Lung (tissue), 12 donors: ENCODE results near the gene CNGB1. TPM values are rescaled to one million over a fixed set of nuclear protein-coding genes. Genes with fewer than 3 reads are reported as not detected.

Source experiments
- ATAC-seq: fragments of 200-7000 bp; cut with Tn5 transposase; one replicate; pipeline ENCODE4 v1.9.1; 2020; ENCODE audit warnings: moderate number of reproducible peaks; ENCODE audit not compliant: insufficient read depth, low FRiP score
- DNase-seq, 3 donors: peaks; one replicate each; pipeline ENCODE4 v3.0.0-alpha.2; 2013 to 2017
- H3K27ac ChIP-seq, 2 donors: one replicate each; pipeline ENCODE4 v1.5.1; 2013; ENCODE audit warnings: mild to moderate bottlenecking in 2 of 2, moderate library complexity in 2 of 2, control low read depth in 1 of 2, inconsistent platforms in 1 of 2, low read depth in 1 of 2, low read length in 1 of 2
- H3K27me3 ChIP-seq, 3 donors: one replicate each; pipeline ENCODE4 v1.5.1; 2013; ENCODE audit warnings: low read length in 2 of 3; ENCODE audit not compliant: control insufficient read depth in 3 of 3, insufficient read depth in 3 of 3
- H3K36me3 ChIP-seq, 4 donors: one replicate each; pipeline ENCODE4 v1.5.1; 2013; ENCODE audit warnings: low read length in 4 of 4, mild to moderate bottlenecking in 1 of 4, moderate library complexity in 1 of 4; ENCODE audit not compliant: control insufficient read depth in 4 of 4, insufficient read depth in 4 of 4
- H3K4me1 ChIP-seq, 5 donors: one replicate each; pipeline ENCODE4 v1.5.1; 2013; ENCODE audit warnings: low read length in 5 of 5, mild to moderate bottlenecking in 2 of 5, moderate library complexity in 1 of 5; ENCODE audit not compliant: control insufficient read depth in 5 of 5, insufficient read depth in 5 of 5
- H3K4me3 ChIP-seq: one replicate; pipeline ENCODE4 v1.5.1; 2013; ENCODE audit warnings: mild to moderate bottlenecking, control low read depth, moderate library complexity
- H3K9ac ChIP-seq, 2 donors: one replicate each; pipeline ENCODE4 v1.5.1; 2013; ENCODE audit warnings: low read length in 2 of 2, control low read depth in 1 of 2; ENCODE audit not compliant: insufficient read depth in 1 of 2
- H3K9me3 ChIP-seq, 4 donors: one replicate each; pipeline ENCODE4 v1.5.1; 2013; ENCODE audit warnings: low read length in 3 of 4, mild to moderate bottlenecking in 1 of 4, moderate library complexity in 1 of 4; ENCODE audit not compliant: control insufficient read depth in 4 of 4, insufficient read depth in 3 of 4
- WGBS, 2 donors: extraction: QIAGEN DNeasy Blood & Tissue Kit; methylation state at CpG; one replicate each; pipeline ENCODE4 v1.1.7; 2013; 5-methylcytosine and 5-hydroxymethylcytosine counted together
- polyA plus RNA-seq, 2 donors: library from polyadenylated mRNA; stranded (reverse); fragments of 200-250 nt; gene quantifications; one replicate each; pipeline ENCODE4 v1.2.1, GENCODE V29; 2013
- total RNA-seq, 2 donors: library from RNA; depleted of rRNA in 1 of 2; stranded (reverse); fragments of >200 nt in 1 of 2; gene quantifications; one replicate each; pipeline ENCODE4 v1.2.1, GENCODE V29; 2014 to 2021
- TF ChIP-seq, protein P1 (sequence below): IDR thresholded peaks from 2 replicates; pipeline ENCODE4 v1.5.1; 2012; ENCODE audit warnings: mild to moderate bottlenecking; ENCODE audit errors: control extremely low read depth, extremely low read depth
- donor health status: control.
- donor health status: control.
- donor health status: Bipolar disorder and iron deficiency.
- donor health status: healthy.
- donor health status: DM: yes; HTN: yes; CAD: no.

The CNGB1 gene
- total and polyA plus RNA-seq, 4 donors: 0.14 to 0.43 (median 0.19) TPM

DNA sequence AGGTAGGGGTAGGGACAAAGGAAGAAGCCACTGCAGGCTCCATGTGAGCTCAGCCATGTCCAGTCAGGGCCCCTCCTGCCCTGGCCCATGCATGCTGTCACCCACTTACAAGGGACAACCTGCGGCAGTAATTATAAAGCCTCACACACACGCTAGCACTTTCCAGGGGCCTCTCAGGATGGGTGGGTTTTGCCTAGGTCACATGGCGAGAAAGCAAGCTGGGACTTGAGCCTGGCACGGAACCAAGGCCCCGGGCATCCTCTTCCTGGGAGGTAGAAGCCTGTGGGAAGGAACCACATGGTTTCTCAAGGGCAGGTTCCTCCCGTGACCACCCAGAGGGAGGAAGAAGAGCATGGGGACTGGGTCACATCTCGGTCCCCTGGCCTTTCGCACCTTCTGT lies 22.5 kb upstream of the CNGB1 start:
- TF ChIP-seq, protein P1, sequence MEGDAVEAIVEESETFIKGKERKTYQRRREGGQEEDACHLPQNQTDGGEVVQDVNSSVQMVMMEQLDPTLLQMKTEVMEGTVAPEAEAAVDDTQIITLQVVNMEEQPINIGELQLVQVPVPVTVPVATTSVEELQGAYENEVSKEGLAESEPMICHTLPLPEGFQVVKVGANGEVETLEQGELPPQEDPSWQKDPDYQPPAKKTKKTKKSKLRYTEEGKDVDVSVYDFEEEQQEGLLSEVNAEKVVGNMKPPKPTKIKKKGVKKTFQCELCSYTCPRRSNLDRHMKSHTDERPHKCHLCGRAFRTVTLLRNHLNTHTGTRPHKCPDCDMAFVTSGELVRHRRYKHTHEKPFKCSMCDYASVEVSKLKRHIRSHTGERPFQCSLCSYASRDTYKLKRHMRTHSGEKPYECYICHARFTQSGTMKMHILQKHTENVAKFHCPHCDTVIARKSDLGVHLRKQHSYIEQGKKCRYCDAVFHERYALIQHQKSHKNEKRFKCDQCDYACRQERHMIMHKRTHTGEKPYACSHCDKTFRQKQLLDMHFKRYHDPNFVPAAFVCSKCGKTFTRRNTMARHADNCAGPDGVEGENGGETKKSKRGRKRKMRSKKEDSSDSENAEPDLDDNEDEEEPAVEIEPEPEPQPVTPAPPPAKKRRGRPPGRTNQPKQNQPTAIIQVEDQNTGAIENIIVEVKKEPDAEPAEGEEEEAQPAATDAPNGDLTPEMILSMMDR: no peak
- peaks cover 2 to 33% (median 18%) of the 10 kb centered on the region in 4 donors for H3K36me3 ChIP-seq

DNA sequence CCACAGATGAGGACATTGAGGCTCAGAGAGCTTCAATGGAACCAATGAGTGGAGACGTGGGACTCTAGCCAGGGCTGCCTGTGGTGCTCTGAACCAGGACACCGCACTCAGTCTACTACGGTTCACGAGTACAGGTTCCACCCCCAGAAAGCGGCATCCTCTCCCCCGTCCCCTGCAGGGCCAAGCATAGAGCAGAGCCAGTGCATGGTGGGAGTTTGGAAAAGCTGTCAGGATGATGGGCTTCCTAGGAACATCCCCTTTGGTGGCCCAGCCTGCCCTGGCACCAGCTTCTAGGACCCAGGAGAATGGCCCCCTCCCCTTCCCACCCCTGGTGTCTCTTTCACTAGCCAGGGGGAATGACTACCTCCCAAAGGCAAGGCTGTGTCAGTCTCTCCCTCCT lies 21.2 kb upstream of the CNGB1 start:
- TF ChIP-seq, protein P1: no peak
- Histone ChIP-seq H3K36me3 (peaks cover 2 to 25% (median 11%) of the 10 kb centered on the region in 4 donors), H3K4me3 (no peak overlapping the region), H3K9ac (no peak overlapping the region), H3K27ac (peak overlapping the region in 1 of 2 donors; percentile 14), H3K27me3 (no peaks in the 10 kb centered on the region), H3K9me3 (no peaks in the 10 kb centered on the region), H3K4me1 (peaks cover 0 to 20% (median 0%) of the 10 kb centered on the region in 5 donors)
- ATAC-seq: no peak
- no peak for DNase-seq
- 95 to 96% methylated on average over 6 of the region's 6 CpGs for WGBS, 2 donors

More for the DNA sequence above, 22.5 kb upstream of the CNGB1 start:
- ATAC-seq (no peak), DNase-seq (peak; percentile 13 to 46 (median 37))
- H3K27ac ChIP-seq: peak overlapping the region in 1 of 2 donors; percentile 88
- H3K9ac ChIP-seq: no peak overlapping the region
- no peaks in the 10 kb centered on the region for H3K9me3 ChIP-seq
- H3K4me1 ChIP-seq: peaks cover 0 to 29% (median 0%) of the 10 kb centered on the region in 5 donors
- 43 to 60% methylated on average over 8 of the region's 8 CpGs for WGBS, 2 donors
- H3K4me3 ChIP-seq: no peak overlapping the region
- no peaks in the 10 kb centered on the region for H3K27me3 ChIP-seq

DNA sequence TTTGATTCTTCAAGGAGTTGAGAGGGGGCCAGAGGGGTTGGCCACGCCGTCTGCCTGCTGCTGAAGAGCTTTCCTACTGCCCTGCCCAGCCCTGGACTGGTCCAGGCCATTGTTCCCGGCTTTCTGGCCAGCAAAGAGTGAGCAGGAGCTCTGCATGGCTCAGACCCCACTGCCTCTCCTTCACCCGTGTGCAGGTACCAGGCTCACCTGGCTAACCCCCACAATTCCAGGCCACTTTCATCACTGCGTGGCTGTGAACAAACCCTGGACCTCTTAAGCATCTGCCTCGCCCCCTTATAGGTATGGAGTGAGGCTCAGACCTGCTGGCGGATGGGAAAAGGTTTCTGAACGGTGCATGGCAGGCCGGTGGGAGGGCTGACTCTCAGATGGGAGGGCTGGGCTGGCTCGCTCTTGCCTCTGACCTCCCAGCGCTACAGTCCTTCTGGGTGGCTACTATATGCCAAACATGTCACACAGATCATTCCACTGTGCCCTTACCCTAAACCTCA lies 20.7 kb upstream of the CNGB1 start:
- 85 to 88% methylated on average over 11 of the region's 11 CpGs for WGBS, 2 donors
- peaks cover 0 to 21% (median 7%) of the 10 kb centered on the region in 4 donors for H3K36me3 ChIP-seq
- H3K27ac ChIP-seq: peak overlapping the region in 1 of 2 donors; percentile 14
- H3K27me3 ChIP-seq: no peaks in the 10 kb centered on the region
- H3K9me3 ChIP-seq: no peaks in the 10 kb centered on the region
- H3K4me1 ChIP-seq: peaks cover 0 to 20% (median 0%) of the 10 kb centered on the region in 5 donors
- TF ChIP-seq, protein P1: no peak
- no peak overlapping the region for H3K4me3 ChIP-seq
- H3K9ac ChIP-seq: no peak overlapping the region
- ATAC-seq (no peak), DNase-seq (peak in 1 of 3 donors; percentile 4)

DNA sequence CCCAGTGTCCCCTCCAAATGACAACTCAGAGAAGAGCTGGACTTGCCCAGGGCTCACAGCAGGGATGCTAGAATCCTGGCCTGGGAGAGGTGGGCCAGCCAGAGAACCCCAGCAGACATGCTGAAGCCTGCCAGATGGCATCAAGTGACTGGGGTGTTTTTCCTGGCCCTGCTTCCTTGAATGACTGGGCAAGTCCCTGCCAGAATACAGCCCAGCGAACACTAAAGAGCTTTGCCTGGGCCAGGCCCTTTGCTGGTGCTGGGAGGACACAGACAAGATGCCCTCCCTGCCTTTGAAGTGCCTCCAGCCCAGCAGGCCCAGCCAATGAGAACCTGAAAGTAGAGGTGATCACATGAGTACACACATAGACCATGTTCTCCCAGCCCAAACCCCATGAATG lies 18.0 kb upstream of the CNGB1 start:
- H3K9me3 ChIP-seq: no peaks in the 10 kb centered on the region
- WGBS, 2 donors: 67 to 71% methylated on average over 1 of the region's 1 CpG
- peaks cover 0 to 17% (median 5%) of the 10 kb centered on the region in 3 donors for H3K27me3 ChIP-seq
- peak in 1 of 3 donors; percentile 10 for DNase-seq
- no peak for ATAC-seq
- peaks cover 0 to 4% (median 2%) of the 10 kb centered on the region in 4 donors for H3K36me3 ChIP-seq
- no peak overlapping the region for H3K4me3 ChIP-seq
- no peak overlapping the region for H3K9ac ChIP-seq
- no peak overlapping the region for H3K27ac ChIP-seq
- TF ChIP-seq, protein P1: no peak
- peaks cover 0 to 14% (median 0%) of the 10 kb centered on the region in 5 donors for H3K4me1 ChIP-seq
